DND-41 (cell line): Measurements from ENCODE around the gene GAD1.

Source experiments
- EZH2 ChIP-seq: IDR thresholded peaks from 3 replicates; pipeline ENCODE4 v1.6.1; 2012; ENCODE audit warnings: borderline replicate concordance, low read depth, mild to moderate bottlenecking, moderate library complexity, low read length, inconsistent platforms; ENCODE audit not compliant: severe bottlenecking
- TF ChIP-seq, protein P1 (sequence below): IDR thresholded peaks from 2 replicates; pipeline ENCODE4 v1.5.1; 2012; ENCODE audit warnings: borderline replicate concordance, low read length, moderate library complexity, mild to moderate bottlenecking; ENCODE audit not compliant: poor library complexity, severe bottlenecking; ENCODE audit errors: extremely low read depth

DNA sequence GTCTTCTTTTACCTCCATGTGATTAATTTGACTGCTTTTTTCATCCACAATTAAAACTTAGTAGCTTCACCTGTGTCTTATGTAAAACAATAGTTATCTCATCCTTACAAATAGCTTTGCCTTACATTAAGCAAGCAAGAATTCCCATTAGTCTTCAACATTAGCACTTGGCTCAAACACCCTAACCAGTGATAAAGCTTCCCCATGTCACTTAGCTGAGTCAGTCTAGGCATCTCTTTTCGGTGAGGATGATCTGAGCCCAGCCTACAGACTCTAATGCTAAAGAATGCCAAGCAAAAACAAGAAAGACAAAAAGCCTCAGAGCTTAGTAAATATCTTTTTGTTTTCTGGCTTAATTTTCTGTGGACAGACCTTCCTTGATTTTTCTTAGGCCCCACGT is 26.1 kb downstream of the GAD1 start:
- no peak for TF ChIP-seq EZH2
- TF ChIP-seq, protein P1, sequence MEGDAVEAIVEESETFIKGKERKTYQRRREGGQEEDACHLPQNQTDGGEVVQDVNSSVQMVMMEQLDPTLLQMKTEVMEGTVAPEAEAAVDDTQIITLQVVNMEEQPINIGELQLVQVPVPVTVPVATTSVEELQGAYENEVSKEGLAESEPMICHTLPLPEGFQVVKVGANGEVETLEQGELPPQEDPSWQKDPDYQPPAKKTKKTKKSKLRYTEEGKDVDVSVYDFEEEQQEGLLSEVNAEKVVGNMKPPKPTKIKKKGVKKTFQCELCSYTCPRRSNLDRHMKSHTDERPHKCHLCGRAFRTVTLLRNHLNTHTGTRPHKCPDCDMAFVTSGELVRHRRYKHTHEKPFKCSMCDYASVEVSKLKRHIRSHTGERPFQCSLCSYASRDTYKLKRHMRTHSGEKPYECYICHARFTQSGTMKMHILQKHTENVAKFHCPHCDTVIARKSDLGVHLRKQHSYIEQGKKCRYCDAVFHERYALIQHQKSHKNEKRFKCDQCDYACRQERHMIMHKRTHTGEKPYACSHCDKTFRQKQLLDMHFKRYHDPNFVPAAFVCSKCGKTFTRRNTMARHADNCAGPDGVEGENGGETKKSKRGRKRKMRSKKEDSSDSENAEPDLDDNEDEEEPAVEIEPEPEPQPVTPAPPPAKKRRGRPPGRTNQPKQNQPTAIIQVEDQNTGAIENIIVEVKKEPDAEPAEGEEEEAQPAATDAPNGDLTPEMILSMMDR, result no peak
